Mucosa of descending colon (tissue), 3 donors: Measurements from ENCODE around the gene YDJC. TPM values are rescaled to one million over a fixed set of nuclear protein-coding genes. Genes with fewer than 3 reads are reported as not detected.

Source experiments
- ATAC-seq: fragments of 200-7000 bp; cut with Tn5 transposase; one replicate; pipeline ENCODE4 v1.9.1; 2020; ENCODE audit warnings: mild to moderate bottlenecking, moderate library complexity
- DNase-seq, 3 donors: peaks; one replicate each; pipeline ENCODE4 v3.0.0-alpha.2; 2020
- H3K36me3 ChIP-seq: fragments of 200-600 bp; one replicate; pipeline ENCODE4 v1.8.0; 2021; ENCODE audit warnings: low read depth, mild to moderate bottlenecking
- H3K4me1 ChIP-seq: fragments of 200-600 bp; one replicate; pipeline ENCODE4 v1.8.0; 2021; ENCODE audit warnings: low read depth, mild to moderate bottlenecking
- H3K4me3 ChIP-seq: fragments of 200-600 bp; one replicate; pipeline ENCODE4 v1.8.0; 2021; ENCODE audit warnings: mild to moderate bottlenecking
- H3K9me3 ChIP-seq: fragments of 200-600 bp; one replicate; pipeline ENCODE4 v1.8.0; 2021; ENCODE audit warnings: mild to moderate bottlenecking
- intact Hi-C, 2 donors: fragments of 100-400 bp; cut with DNase I in 1 of 2; cut with micrococcal nuclease in 1 of 2; formaldehyde crosslinking; loops; one replicate each; pipeline versions ENCODE4 v1.11.0 to v1.11.1; 2022; cut with DNase I, micrococcal nuclease
- total RNA-seq, 3 donors: library from RNA; stranded (reverse); fragmentation: NEBNext Ultra II Directional in 2 of 3; extraction: Animal tissue kit (Norgen Biotek cat#: 25700) in 2 of 3; gene quantifications; one replicate each; pipeline versions ENCODE4 v1.2.1 to v1.2.4, GENCODE V29; 2021 to 2023
- TF ChIP-seq, protein P1 (sequence below): fragments of 200-600 bp; IDR thresholded peaks from one replicate; pipeline ENCODE4 v1.8.0; 2022; ENCODE audit warnings: antibody characterized with exemption, mild to moderate bottlenecking
- donor health status: DM: no; HTN: no; CAD: no; lungs with moderate emphysema.
- donor health status: DM: no; HTN: no; CAD: no.
- donor health status: DM: no; HTN: yes; CAD: no.

Gene YDJC
- total RNA-seq, 3 donors from 2014 or later = 12.5 to 26.5 (median 21.7) TPM

DNA sequence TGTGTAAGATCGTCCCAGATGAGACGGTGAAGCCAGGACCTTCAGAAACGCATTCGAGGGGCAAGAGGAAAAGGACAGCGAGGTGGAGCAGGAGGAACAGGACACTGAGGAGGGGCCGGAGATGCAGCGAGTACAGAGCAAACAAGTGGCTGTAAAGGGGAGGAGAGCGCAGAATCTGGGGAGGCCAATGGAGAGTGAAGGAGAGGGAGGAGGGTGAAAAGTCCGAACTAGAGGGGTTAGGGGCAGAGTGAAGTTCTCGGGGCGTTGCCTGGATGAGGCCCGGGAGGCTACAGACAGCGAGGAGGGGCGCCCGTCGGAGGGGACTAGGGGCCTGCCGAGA is 27.2 kb upstream of the YDJC start:
- no peak overlapping the region for H3K4me3 ChIP-seq
- DNase-seq (no peak), ATAC-seq (peak; percentile 1)
- intact Hi-C loops = no loop called here
- H3K4me1 ChIP-seq = peaks cover 15% of the 10 kb centered on the region
- TF ChIP-seq, protein P1, sequence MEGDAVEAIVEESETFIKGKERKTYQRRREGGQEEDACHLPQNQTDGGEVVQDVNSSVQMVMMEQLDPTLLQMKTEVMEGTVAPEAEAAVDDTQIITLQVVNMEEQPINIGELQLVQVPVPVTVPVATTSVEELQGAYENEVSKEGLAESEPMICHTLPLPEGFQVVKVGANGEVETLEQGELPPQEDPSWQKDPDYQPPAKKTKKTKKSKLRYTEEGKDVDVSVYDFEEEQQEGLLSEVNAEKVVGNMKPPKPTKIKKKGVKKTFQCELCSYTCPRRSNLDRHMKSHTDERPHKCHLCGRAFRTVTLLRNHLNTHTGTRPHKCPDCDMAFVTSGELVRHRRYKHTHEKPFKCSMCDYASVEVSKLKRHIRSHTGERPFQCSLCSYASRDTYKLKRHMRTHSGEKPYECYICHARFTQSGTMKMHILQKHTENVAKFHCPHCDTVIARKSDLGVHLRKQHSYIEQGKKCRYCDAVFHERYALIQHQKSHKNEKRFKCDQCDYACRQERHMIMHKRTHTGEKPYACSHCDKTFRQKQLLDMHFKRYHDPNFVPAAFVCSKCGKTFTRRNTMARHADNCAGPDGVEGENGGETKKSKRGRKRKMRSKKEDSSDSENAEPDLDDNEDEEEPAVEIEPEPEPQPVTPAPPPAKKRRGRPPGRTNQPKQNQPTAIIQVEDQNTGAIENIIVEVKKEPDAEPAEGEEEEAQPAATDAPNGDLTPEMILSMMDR = no peak
- no peaks in the 10 kb centered on the region for H3K9me3 ChIP-seq
- H3K36me3 ChIP-seq = no peaks in the 10 kb centered on the region

GRCh38 chr22:21652547-21653545 is 23.0 kb upstream of the YDJC start:
- TF ChIP-seq, protein P1 = no peak
- Histone ChIP-seq H3K4me1 (peaks cover 17% of the 10 kb centered on the region), H3K4me3 (no peak overlapping the region), H3K36me3 (no peaks in the 10 kb centered on the region), H3K9me3 (no peaks in the 10 kb centered on the region)
- DNase-seq (no peak), ATAC-seq (no peak)
- intact Hi-C loops = no loop called here

- ATAC-seq (peak; percentile 95), DNase-seq (peak; percentile 88 to 89 (median 88))
- TF ChIP-seq, protein P1 = no peak
- no peaks in the 10 kb centered on the region for H3K36me3 ChIP-seq
- intact Hi-C loops = no loop called here
- H3K4me1 ChIP-seq = peaks cover 13% of the 10 kb centered on the region
- H3K9me3 ChIP-seq = no peaks in the 10 kb centered on the region
- H3K4me3 ChIP-seq = no peak overlapping the region
Measured at GRCh38 chr22:21652010-21652546, 22.3 kb upstream of the YDJC start.

GRCh38 chr22:21651521-21652009 is 21.7 kb upstream of the YDJC start:
- TF ChIP-seq, protein P1 = no peak
- Histone ChIP-seq H3K4me1 (peaks cover 14% of the 10 kb centered on the region), H3K4me3 (no peak overlapping the region), H3K9me3 (no peaks in the 10 kb centered on the region), H3K36me3 (no peaks in the 10 kb centered on the region)
- ATAC-seq = peak; percentile 8
- intact Hi-C loops = no loop called here
- no peak for DNase-seq

GRCh38 chr22:21650823-21651520 is 21.1 kb upstream of the YDJC start:
- Histone ChIP-seq H3K36me3 (no peaks in the 10 kb centered on the region), H3K4me3 (no peak overlapping the region), H3K4me1 (peaks cover 16% of the 10 kb centered on the region), H3K9me3 (no peaks in the 10 kb centered on the region)
- ATAC-seq = no peak
- TF ChIP-seq, protein P1 = no peak
- intact Hi-C loops = no loop called here
- no peak for DNase-seq
